ENCODE measurements around the gene TPCN2. TPM values are rescaled to one million over a fixed set of nuclear protein-coding genes. Genes with fewer than 3 reads are reported as not detected.

TPCN2 gene
- total and polyA plus RNA-seq, 2 of the 4 experiments (the other 2 are of a cell fraction): 3.4 to 8.0 TPM

GRCh38 chr11:69013009-69013951, 35.5 kb upstream of the TPCN2 start, which contains the start of gene MRGPRF:
Gene MRGPRF (minus strand): TSS chr11:69013246. CDS start chr11:69009901, 3,345 bp downstream.
- BruUV-seq (replicated peaks): no TSS peak
- Histone ChIP-seq H3K79me1 (ENCODE audit: low read depth in 1 of 2, low read length in 2 of 2) (peaks cover 18 to 42% of the 10 kb centered on the region in 2 experiments; a peak in 3 of 4 replicates), H2BK120ac (ENCODE audit: low read depth, low read length) (peak within 1 kb of the TSS; percentile 96), H3K56ac (ENCODE audit: extremely low read depth, insufficient read depth, low read length) (peak within 1 kb of the TSS; percentile 92), H3K36me3 (ENCODE audit: control insufficient read depth, insufficient read depth, low read length) (peaks cover 4% of the 10 kb centered on the region), H4K91ac (ENCODE audit: insufficient read depth, low read depth, low read length) (peak within 1 kb of the TSS; percentile 92), H4K20me1 (ENCODE audit: insufficient read depth, low read length) (peaks cover 3% of the 10 kb centered on the region), H2AK5ac (ENCODE audit: low read depth, low read length) (peak within 1 kb of the TSS; percentile 98), H3K18ac (ENCODE audit: low read depth, low read length) (peak within 1 kb of the TSS; percentile 90), H3K4me3 (ENCODE audit: insufficient read depth, low read depth, low read length) (peak within 1 kb of the TSS; percentile 68), H3K9ac (ENCODE audit: low read depth, low read length) (peak within 1 kb of the TSS; percentile 95), H4K8ac (ENCODE audit: low read depth in 2 of 2, low read length in 2 of 2) (peak within 1 kb of the TSS; percentile 89 to 91), H2BK20ac (ENCODE audit: low read depth, low read length) (peak within 1 kb of the TSS; percentile 70), H3K14ac (replicated peaks; ENCODE audit: low read depth, low read length) (peak within 1 kb of the TSS; percentile 99), H3K27me3 (ENCODE audit: control insufficient read depth, insufficient read depth, low read length) (no peaks in the 10 kb centered on the region), H3K4me1 (ENCODE audit: control insufficient read depth, insufficient read depth, low read length) (peaks cover 43% of the 10 kb centered on the region), H3K23ac (ENCODE audit: low read depth, low read length) (peak within 1 kb of the TSS; percentile 91), H3K9me3 (ENCODE audit: control insufficient read depth, insufficient read depth, low read length) (no peaks in the 10 kb centered on the region), H2BK5ac (ENCODE audit: low read depth, low read length, poor library complexity, severe bottlenecking) (peak within 1 kb of the TSS; percentile 97), H2BK15ac (ENCODE audit: low read depth, low read length) (peak within 1 kb of the TSS; percentile 88; the same call in 2 of the 3 replicates), H3K4ac (ENCODE audit: low read depth, low read length) (peak within 1 kb of the TSS; percentile 98), H2AK9ac (replicated peaks; ENCODE audit: low read depth, low read length, poor library complexity) (peak within 1 kb of the TSS; percentile 100), H3K4me2 (ENCODE audit: low read depth, low read length) (peak within 1 kb of the TSS; percentile 90), H3K9me1 (ENCODE audit: insufficient read depth, low read length) (peaks cover 18% of the 10 kb centered on the region), H3K27ac (ENCODE audit: insufficient read depth, low read length) (peak within 1 kb of the TSS; percentile 99), H4K5ac (ENCODE audit: low read depth, low read length) (peak within 1 kb of the TSS; percentile 80), H2AFZ (replicated peaks; ENCODE audit: low read length, poor library complexity) (peak within 1 kb of the TSS; percentile 89)
- dilution Hi-C loops (cut with HindIII; ENCODE audit: low sequenced_read_pairs, unreplicated experiment) (no loop called here), intact Hi-C loops (cut with micrococcal nuclease) (loop anchor here (1.0 to 5.0 kb wide), 5 partner anchors 31 to 630 kb away; partner anchors contain the start of gene CPT1A), in situ Hi-C loops (cut with MboI; ENCODE audit: low sequenced_read_pairs) (no loop called here)
- DNase-seq (peak; percentile 91), ATAC-seq (ENCODE audit: low read depth) (peak; percentile 48)
- 0 out of 2 replicates have a peak, but pooled peaks have one; percentile 10 for TF ChIP-seq FOS (IDR thresholded peaks at IDR 0.05; ENCODE audit: low read depth, low read length)
- TF ChIP-seq CTCF (conservative IDR thresholded peaks at IDR 0.05; ENCODE audit: low read depth, low read length): peak; percentile 78
- TF ChIP-seq RAD21 (IDR thresholded peaks at IDR 0.05; ENCODE audit: low read length): peak; percentile 55
- TF ChIP-seq RCOR1 (IDR thresholded peaks at IDR 0.05; ENCODE audit: insufficient replicate concordance, low read length): peak; percentile 67
- 0 out of 2 replicates have a peak, but pooled peaks have one; percentile 7 for TF ChIP-seq BHLHE40 (IDR thresholded peaks at IDR 0.05; ENCODE audit: low read depth, low read length)
- peak; percentile 82; the same call in 1 of the 2 replicates for TF ChIP-seq MAZ (IDR thresholded peaks at IDR 0.05; ENCODE audit: borderline replicate concordance, low read depth, low read length)
- TF ChIP-seq SMC3 (IDR thresholded peaks at IDR 0.05; ENCODE audit: low read depth, low read length): peak; percentile 57
- 0 out of 2 replicates have a peak, but pooled peaks have one; percentile 33 for TF ChIP-seq CEBPB (IDR thresholded peaks at IDR 0.05; ENCODE audit: low read depth, low read length)
- no peak for TF ChIP-seq ELK1 (IDR thresholded peaks at IDR 0.05; ENCODE audit: borderline replicate concordance, low read depth, low read length)
- no peak for TF ChIP-seq MAFK (IDR thresholded peaks at IDR 0.05; ENCODE audit: low read depth, low read length)
- ChIA-PET POLR2A (ENCODE audit: unreplicated experiment) (interaction anchor here (0.6 to 1.4 kb wide), 4 partner anchors 12 to 67 kb away, joined by 3 to 7 read pairs (median 4); no protein-coding TSS in a partner anchor), CTCF (interaction anchor here (0.6 to 2.5 kb wide), 6 partner anchors 11 to 1274 kb away, joined by 3 to 11 read pairs (median 4); no protein-coding TSS in a partner anchor)
- 2% methylated on average over 9 of the region's 43 CpGs; no CpG with 5 or more reads in 1 of the 2 experiments for WGBS, 2 experiments (ENCODE audit: extremely low coverage in 2 of 2, insufficient read length in 1 of 2)

Measured in IMR-90 (cell line).